Endothelial cell of umbilical vein (primary cell): ENCODE measurements around the gene CD300H. TPM values are rescaled to one million over a fixed set of nuclear protein-coding genes. Genes with fewer than 3 reads are reported as not detected.

Experiments
- BruUV-seq: library from RNA; stranded (reverse); fragments of 400-500 nt; replicated peaks from 2 replicates; lab custom pipeline; 2021; lab: Mats Ljungman, UMichigan
- CTCF ChIA-PET: fragments of 300-600, 350-600 bp; sonication (Branson Sonifier 250); formaldehyde crosslinking; loops from one replicate; lab custom pipeline; 2021; ENCODE audit warnings: antibody characterized with exemption, inconsistent platforms; lab: Charles Lee
- POLR2A ChIA-PET: fragments of 300-600, 350-600 bp; sonication (Branson Sonifier 250); formaldehyde crosslinking; loops from one replicate; lab custom pipeline; 2021; ENCODE audit warnings: antibody characterized with exemption, inconsistent platforms; lab: Charles Lee
- DNase-seq: peaks from one replicate; pipeline ENCODE4 v3.0.0-alpha.2; 2011; ENCODE audit warnings: low read depth, low spot score
- FAIRE-seq: peaks from 2 replicates; lab custom pipeline; 2011; peaks lifted over from hg19 to GRCh38; lab: Jason Lieb, UNC
- H2AFZ ChIP-seq: 2 replicates; pipeline ENCODE4 v1.6.0; 2012; ENCODE audit warnings: low read depth, low read length, control low read depth, inconsistent platforms
- H3K27ac ChIP-seq: 2 replicates; pipeline ENCODE4 v1.5.1; 2011; ENCODE audit warnings: low read depth, mild to moderate bottlenecking, control low read depth, low read length, moderate library complexity; ENCODE audit not compliant: insufficient read depth
- H3K27me3 ChIP-seq, 2 experiments: 2 replicates each; pipeline versions ENCODE4 v1.6.0 to v1.6.1; 2011; ENCODE audit warnings: low read length in 2 of 2, mixed read lengths in 1 of 2; ENCODE audit not compliant: control insufficient read depth in 2 of 2, insufficient read depth in 2 of 2
- H3K36me3 ChIP-seq, 2 experiments: 2 replicates in 1 of 2; 3 replicates in 1 of 2; pipeline ENCODE4 v1.5.1; 2011; ENCODE audit warnings: low read length in 2 of 2, mild to moderate bottlenecking in 1 of 2, moderate library complexity in 1 of 2; ENCODE audit not compliant: control insufficient read depth in 2 of 2, insufficient read depth in 2 of 2; ENCODE audit errors: extremely low read depth in 1 of 2
- H3K4me1 ChIP-seq: 3 replicates; pipeline ENCODE4 v1.5.1; 2011; ENCODE audit warnings: mild to moderate bottlenecking, low read length; ENCODE audit not compliant: control insufficient read depth, insufficient read depth; ENCODE audit errors: extremely low read depth
- H3K4me2 ChIP-seq: 2 replicates; pipeline ENCODE4 v1.6.1; 2011; ENCODE audit warnings: low read length, control low read depth, mixed read lengths; ENCODE audit not compliant: insufficient read depth
- H3K4me3 ChIP-seq, 3 experiments: fragments of 200-600 bp in 1 of 3; sonication (generic), shearing (Covaris generic) in 1 of 3; replicated peaks in 1 of 3; 2 replicates each; pipeline ENCODE4 v1.5.1; 2011 to 2016; ENCODE audit warnings: control low read depth in 3 of 3, low read length in 3 of 3, mild to moderate bottlenecking in 2 of 3, inconsistent platforms in 1 of 3, low read depth in 1 of 3, moderate library complexity in 1 of 3; ENCODE audit not compliant: insufficient read depth in 1 of 3
- H3K79me2 ChIP-seq: 2 replicates; pipeline ENCODE4 v1.6.0; 2012; ENCODE audit warnings: low read length, inconsistent platforms; ENCODE audit not compliant: control insufficient read depth, insufficient read depth
- H3K9ac ChIP-seq: replicated peaks from 2 replicates; pipeline ENCODE3; 2011; ENCODE audit warnings: low read length, control low read depth; ENCODE audit not compliant: insufficient read depth; ENCODE audit errors: extremely low read depth
- H3K9me1 ChIP-seq: replicated peaks from 3 replicates; pipeline ENCODE4 v1.6.0; 2011; ENCODE audit warnings: mild to moderate bottlenecking, low read length; ENCODE audit not compliant: control insufficient read depth, insufficient read depth; ENCODE audit errors: extremely low read depth
- H3K9me3 ChIP-seq: replicated peaks from 2 replicates; pipeline ENCODE4 v1.5.1; 2012; ENCODE audit warnings: low read length, inconsistent platforms; ENCODE audit not compliant: control insufficient read depth, insufficient read depth
- H4K20me1 ChIP-seq: replicated peaks from 2 replicates; pipeline ENCODE3; 2011; ENCODE audit warnings: mild to moderate bottlenecking, low read length; ENCODE audit not compliant: control insufficient read depth, insufficient read depth; ENCODE audit errors: extremely low read depth
- EZH2 ChIP-seq: IDR thresholded peaks from 2 replicates; pipeline ENCODE4 v1.6.1; 2012; ENCODE audit warnings: borderline replicate concordance, low read depth, mild to moderate bottlenecking, moderate library complexity, low read length, inconsistent platforms; ENCODE audit not compliant: severe bottlenecking
- FOS ChIP-seq: IDR thresholded peaks from 2 replicates; pipeline ENCODE4 v1.6.1; 2011; ENCODE audit warnings: mild to moderate bottlenecking, low read length, moderate library complexity, borderline replicate concordance; ENCODE audit not compliant: insufficient read depth
- GATA2 ChIP-seq: IDR thresholded peaks from 2 replicates; pipeline ENCODE4 v1.7.0; 2011; ENCODE audit warnings: low read depth, mild to moderate bottlenecking, moderate library complexity, mixed read lengths, low read length; ENCODE audit not compliant: insufficient read length, insufficient read depth
- JUN ChIP-seq: IDR thresholded peaks from 2 replicates; pipeline ENCODE4 v1.6.1; 2011; ENCODE audit warnings: borderline replicate concordance, low read depth; ENCODE audit not compliant: insufficient read length, insufficient read depth
- MAX ChIP-seq: IDR thresholded peaks from 2 replicates; pipeline ENCODE4 v1.6.1; 2011; ENCODE audit not compliant: insufficient read depth, insufficient read length
- POLR2A ChIP-seq: IDR thresholded peaks from 2 replicates; pipeline ENCODE4 v1.6.1; 2012; ENCODE audit warnings: low read depth, mild to moderate bottlenecking, control low read depth, low read length
- POLR2AphosphoS5 ChIP-seq: IDR thresholded peaks from 2 replicates; pipeline ENCODE4 v1.6.1; 2012; ENCODE audit warnings: low read depth, mild to moderate bottlenecking, control low read depth, low read length, moderate library complexity; ENCODE audit not compliant: insufficient read depth
- dilution Hi-C: fragments of 300-500 bp; cut with MboI; formaldehyde crosslinking; loops from one replicate; pipeline ENCODE4 v1.15.0; 2019; ENCODE audit warnings: low sequenced_read_pairs; ENCODE audit not compliant: extremely low pct_ligation_motif_present
- intact Hi-C: fragments of 100-400 bp; cut with micrococcal nuclease; formaldehyde crosslinking; loops from one replicate; pipeline ENCODE4 v1.10.0; 2022
- polyA plus RNA-seq, 4 experiments: library from polyadenylated mRNA; depleted of rRNA in 3 of 4; stranded (reverse) in 3 of 4; unstranded in 1 of 4; fragments of >200 nt; gene quantifications; 2 replicates each; pipeline versions ENCODE4 v1.2.1 to v1.2.3, GENCODE V29; 2011 to 2012; ENCODE audit warnings: missing spikeins in 1 of 4
- total RNA-seq: library from RNA; stranded (reverse); gene quantifications from 2 replicates; pipeline ENCODE4 v1.2.3, GENCODE V29; 2021
- TF ChIP-seq, protein P1 (sequence below), 2 donors: IDR thresholded peaks; 1 replicate in 1 of 2; 2 replicates in 1 of 2; pipeline ENCODE4 v1.5.1; 2011; ENCODE audit warnings: low read length in 2 of 2, mild to moderate bottlenecking in 2 of 2, moderate library complexity in 2 of 2, control low read depth in 1 of 2, inconsistent platforms in 1 of 2, low read depth in 1 of 2; ENCODE audit not compliant: insufficient read depth in 1 of 2; ENCODE audit errors: extremely low read depth in 1 of 2

CD300H gene
- total and polyA plus RNA-seq, 2 donors (not counting 3 experiments of a cell fraction or from before 2014, with no cell fraction given) = not detected

DNA sequence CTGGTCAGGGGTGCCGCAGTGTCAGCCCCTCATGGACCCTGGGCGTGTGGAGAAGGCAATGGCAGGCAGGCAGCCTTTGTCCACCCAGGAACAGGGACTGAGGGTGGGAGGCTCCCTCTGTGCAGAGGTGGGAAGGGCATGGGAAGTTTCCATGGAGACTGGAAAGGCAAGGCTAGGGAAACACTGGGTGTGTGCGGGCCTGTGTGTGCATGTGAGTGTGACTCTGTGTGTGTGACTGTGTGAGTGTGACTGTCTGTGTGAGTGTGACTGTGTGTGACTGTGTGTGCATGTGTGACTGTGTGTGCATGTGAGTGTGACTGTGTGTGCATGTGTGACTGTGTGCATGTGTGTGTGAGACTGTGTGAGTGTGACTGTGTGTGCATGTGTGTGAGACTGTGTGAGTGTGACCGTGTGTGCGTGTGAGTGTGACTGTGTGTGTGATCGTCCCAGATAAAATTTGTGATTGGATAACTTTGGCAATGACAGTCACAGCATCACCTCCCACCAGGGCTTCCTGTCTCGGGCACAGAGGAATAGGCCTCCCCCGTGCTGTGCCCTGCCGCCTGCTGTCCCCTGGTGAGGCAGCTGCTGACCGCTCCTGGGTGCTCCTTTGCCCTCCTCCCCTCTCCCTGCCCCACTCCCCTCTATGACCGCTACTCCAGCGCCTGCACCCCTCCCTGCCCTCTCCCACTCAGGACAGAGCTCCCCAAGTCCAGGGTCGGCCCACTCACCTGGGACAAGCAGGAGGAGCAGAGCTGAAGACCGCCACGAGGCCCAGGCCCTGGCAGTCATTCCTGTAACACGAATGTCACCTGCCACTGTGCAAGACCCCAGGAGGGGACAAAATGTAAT, 22.1 kb downstream of the CD300H start:
- dilution Hi-C loops = no loop called here
- Histone ChIP-seq H3K4me1 (no peaks in the 10 kb centered on the region), H4K20me1 (no peaks in the 10 kb centered on the region), H3K27ac (no peak overlapping the region), H2AFZ (no peak overlapping the region), H3K79me2 (no peaks in the 10 kb centered on the region), H3K36me3 (no peaks in the 10 kb centered on the region), H3K27me3 (no peaks in the 10 kb centered on the region), H3K9me1 (no peaks in the 10 kb centered on the region), H3K9me3 (no peaks in the 10 kb centered on the region), H3K9ac (no peak overlapping the region), H3K4me2 (no peak overlapping the region), H3K4me3 (no peak overlapping the region)
- DNase-seq (no peak), FAIRE-seq (no peak)
- intact Hi-C loops = no loop called here
- BruUV-seq = no TSS peak
- ChIA-PET CTCF (no interaction called here), POLR2A (no interaction called here)
- TF ChIP-seq GATA2 (no peak), POLR2A (no peak)

- Histone ChIP-seq H2AFZ (no peak overlapping the region), H3K9ac (no peak overlapping the region), H3K79me2 (no peaks in the 10 kb centered on the region), H3K36me3 (no peaks in the 10 kb centered on the region), H3K27me3 (no peaks in the 10 kb centered on the region), H3K27ac (no peak overlapping the region), H3K9me1 (no peaks in the 10 kb centered on the region), H3K4me2 (no peak overlapping the region), H3K4me1 (no peaks in the 10 kb centered on the region), H3K9me3 (no peaks in the 10 kb centered on the region), H4K20me1 (no peaks in the 10 kb centered on the region), H3K4me3 (no peak overlapping the region)
- FAIRE-seq (no peak), DNase-seq (no peak)
- BruUV-seq = no TSS peak
- POLR2A ChIA-PET = no interaction called here
- dilution Hi-C loops (no loop called here), intact Hi-C loops (no loop called here)
- TF ChIP-seq POLR2AphosphoS5 (no peak), FOS (no peak), JUN (no peak), EZH2 (no peak), POLR2A (no peak), MAX (no peak)
- TF ChIP-seq, protein P1, sequence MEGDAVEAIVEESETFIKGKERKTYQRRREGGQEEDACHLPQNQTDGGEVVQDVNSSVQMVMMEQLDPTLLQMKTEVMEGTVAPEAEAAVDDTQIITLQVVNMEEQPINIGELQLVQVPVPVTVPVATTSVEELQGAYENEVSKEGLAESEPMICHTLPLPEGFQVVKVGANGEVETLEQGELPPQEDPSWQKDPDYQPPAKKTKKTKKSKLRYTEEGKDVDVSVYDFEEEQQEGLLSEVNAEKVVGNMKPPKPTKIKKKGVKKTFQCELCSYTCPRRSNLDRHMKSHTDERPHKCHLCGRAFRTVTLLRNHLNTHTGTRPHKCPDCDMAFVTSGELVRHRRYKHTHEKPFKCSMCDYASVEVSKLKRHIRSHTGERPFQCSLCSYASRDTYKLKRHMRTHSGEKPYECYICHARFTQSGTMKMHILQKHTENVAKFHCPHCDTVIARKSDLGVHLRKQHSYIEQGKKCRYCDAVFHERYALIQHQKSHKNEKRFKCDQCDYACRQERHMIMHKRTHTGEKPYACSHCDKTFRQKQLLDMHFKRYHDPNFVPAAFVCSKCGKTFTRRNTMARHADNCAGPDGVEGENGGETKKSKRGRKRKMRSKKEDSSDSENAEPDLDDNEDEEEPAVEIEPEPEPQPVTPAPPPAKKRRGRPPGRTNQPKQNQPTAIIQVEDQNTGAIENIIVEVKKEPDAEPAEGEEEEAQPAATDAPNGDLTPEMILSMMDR (IDR thresholded peaks at IDR 0.05; ENCODE audit: extremely low read depth in 1 of 2, insufficient read depth in 1 of 2, low read depth in 1 of 2, low read length in 2 of 2) = no peak
- CTCF ChIA-PET = no interaction called here
These were observed 23.2 kb downstream of the CD300H start for GRCh38 chr17:74543891-74544760.
